ENCODE results near the gene EIF1.

Gene EIF1

DNA sequence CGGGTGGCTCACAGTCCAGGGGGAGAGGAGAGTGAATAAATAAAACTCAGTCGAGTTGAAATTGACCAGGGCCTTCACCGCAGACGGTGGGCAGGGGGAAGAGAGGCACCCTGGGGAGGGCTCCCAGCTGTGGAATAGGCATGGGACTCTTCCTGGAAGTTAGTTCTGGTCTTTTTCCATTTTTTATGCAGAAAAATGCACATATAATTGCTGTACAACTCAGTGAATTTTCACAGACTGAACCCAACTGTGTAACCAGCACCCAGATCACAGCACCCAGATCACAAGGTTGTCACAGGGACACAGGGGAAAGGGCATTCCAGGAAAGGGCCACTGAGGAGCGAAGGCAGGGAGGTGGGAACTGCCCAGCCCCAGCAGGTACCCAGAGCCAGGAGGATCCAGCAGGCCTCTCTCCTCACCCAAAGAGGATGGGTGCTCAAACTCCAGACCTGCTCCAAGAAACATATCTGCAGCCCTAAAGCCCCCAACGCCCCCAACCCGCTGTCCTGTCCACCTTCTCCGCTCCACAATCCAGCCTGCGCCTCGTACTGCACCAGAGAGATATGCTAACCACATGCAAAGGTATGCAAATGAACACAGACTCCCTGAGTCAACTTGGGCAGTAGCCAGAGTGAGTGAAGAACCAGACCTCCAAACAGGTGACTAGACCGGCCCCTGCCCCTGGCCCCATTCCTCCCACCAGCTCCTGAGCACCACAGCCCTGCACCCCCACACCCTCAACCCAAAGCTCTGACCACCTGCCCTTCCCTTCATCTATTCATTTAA, 29.1 kb upstream of the EIF1 start:
- TF ChIP-seq, protein P1, sequence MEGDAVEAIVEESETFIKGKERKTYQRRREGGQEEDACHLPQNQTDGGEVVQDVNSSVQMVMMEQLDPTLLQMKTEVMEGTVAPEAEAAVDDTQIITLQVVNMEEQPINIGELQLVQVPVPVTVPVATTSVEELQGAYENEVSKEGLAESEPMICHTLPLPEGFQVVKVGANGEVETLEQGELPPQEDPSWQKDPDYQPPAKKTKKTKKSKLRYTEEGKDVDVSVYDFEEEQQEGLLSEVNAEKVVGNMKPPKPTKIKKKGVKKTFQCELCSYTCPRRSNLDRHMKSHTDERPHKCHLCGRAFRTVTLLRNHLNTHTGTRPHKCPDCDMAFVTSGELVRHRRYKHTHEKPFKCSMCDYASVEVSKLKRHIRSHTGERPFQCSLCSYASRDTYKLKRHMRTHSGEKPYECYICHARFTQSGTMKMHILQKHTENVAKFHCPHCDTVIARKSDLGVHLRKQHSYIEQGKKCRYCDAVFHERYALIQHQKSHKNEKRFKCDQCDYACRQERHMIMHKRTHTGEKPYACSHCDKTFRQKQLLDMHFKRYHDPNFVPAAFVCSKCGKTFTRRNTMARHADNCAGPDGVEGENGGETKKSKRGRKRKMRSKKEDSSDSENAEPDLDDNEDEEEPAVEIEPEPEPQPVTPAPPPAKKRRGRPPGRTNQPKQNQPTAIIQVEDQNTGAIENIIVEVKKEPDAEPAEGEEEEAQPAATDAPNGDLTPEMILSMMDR (IDR thresholded peaks at IDR 0.05): no peak

DNA sequence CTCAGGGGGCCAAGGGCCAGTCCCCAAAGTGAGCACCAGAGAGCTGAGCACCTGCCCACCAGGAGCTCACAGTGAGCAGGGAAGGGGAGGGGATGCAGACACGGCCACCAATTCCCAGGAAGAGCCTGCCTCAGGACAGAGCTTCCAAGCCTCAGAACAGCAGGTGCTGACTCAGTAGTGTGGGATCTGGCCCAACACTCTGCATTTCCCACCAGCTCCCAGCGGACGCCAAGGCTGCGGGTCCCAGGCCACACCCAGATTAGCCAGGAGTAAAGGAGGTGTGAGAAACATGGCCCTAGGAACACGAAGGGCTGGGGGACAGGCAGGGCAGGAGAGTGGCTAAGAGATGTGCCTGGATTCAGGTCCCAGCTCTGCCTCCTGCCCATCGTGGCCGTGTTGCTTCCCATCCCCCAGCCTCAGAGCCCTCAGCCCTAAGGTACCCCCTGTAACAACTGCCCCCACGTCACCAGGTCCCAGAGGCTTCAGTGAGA, 28.4 kb upstream of the EIF1 start:
- TF ChIP-seq, protein P1 (IDR thresholded peaks at IDR 0.05): no peak

DNA sequence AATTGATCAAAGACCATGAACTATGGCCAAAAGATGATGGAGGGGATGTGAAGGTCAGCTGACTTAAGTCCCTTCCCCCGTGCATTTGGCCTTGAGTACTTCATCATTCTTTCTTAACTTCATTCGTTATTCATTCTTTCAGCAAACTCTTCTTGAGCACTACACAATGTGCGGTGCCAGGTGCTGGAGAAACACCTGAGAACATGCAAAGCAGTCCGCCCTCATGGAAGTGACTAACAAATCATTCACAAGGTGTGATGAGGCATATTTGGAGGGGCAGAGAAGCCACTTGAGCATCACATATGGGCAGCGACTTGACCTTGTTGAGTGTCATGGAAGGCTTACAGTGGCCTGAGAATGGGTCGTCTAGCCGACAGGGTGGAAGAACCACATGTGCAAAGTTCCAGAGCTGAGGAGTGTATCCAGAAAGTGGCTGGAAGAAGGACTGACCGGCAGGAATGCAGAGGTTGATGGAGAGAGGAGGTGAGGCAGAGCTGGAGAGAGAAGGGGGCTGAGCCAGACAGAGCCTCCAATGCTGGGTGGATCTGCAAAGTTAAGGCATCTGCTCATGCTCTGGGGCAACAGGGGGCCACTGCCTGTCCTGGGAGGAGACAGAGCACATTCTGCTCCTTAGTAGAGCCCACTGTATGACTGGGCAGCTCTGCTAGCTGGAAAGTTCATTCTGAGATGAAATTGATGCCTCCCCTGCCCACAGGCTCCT, 25.1 kb upstream of the EIF1 start:
- TF ChIP-seq, protein P1 (IDR thresholded peaks at IDR 0.05): no peak

DNA sequence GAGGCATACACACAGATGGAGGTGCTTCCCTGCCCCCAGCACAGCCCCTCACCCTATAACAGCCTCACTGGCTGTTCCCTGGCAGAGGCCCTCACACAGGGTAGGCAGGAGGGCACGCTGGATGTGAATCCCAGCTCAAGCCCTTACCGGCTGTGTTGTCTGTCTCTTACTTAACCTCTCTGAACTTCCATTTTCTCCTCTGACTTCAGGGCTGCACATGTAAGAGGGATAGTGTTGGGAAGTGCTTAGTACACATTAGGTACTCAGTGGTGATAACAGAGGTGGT, 24.6 kb upstream of the EIF1 start:
- TF ChIP-seq, protein P1 (IDR thresholded peaks at IDR 0.05): no peak

DNA sequence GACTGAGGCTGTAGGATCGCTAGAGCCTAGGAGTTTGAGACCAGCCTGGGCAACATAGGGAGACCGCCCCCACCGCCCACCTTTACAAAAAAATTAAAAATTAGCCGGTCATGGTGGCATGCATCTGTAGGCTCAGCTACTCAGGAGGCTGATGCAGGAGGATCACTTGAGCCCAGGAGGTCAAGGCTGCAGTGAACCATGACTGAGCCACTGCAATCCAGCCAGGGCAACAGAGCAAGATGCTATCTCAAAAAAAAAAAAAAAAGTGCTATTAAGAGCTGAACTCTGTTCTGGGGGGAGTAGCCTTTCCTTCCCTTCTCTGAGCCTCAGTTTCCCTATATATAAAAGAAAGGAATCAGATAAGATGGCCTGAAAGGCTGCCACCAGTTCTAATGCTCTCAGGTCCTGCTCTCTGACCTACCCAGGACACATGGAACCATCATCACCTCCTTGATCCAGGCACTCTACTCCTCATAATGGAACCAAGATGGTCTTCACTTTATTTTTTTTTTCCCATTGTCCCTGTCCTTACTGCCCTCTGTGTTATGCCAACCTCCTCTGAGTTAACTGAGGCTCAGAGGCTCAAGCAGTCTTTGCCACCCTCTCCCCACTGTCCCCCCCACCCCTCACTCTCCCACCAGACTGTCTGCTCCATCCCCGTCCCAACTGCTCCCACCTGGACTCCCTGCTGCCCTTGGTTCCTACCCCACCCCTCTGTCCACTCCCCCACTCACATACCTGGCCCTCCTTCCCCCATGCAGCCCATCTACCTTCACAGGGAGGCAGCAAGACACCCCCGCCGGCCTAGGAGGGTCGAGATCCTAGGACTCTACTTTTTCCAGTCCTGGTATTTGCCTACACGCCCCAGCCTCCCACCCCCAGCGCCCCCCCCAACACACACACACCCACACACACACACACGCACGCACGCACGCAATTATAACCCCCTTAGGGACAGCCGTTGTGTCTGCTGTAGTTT, 23.8 kb upstream of the EIF1 start:
- TF ChIP-seq, protein P1 (IDR thresholded peaks at IDR 0.05): no peak

DNA sequence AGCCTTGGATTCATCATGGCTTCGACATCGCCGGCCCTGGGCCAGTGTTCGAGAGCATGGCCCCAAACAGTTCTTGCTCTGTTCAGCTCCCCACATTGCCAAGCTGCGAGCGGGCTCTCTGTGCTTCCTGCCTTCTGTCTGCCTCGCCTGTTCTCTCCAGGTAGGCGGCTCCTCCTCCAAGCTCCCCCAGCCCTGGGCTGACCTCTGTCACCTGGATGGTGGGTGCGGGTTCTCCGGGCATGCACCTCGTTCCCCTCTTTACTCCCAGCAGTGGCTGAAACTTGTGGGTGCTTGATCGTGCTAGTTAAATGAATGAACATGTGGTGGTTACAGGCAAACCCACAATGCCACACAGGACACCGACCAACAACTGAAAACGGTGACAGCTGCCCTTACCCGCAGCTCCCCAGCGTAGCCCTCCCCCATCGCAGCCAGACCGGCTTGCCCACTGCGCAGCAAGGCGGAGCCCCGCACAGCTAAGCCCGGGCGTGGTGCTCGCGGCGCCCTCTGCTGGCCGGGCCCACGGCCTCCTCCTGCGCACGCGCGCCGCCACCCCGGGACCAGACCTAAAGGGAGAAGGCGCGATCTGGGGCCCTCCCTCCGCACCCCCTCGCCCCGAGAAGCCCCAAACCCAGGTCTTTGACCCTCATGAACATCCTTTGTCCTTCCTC, 23.0 kb upstream of the EIF1 start:
- TF ChIP-seq, protein P1 (IDR thresholded peaks at IDR 0.05): peak; percentile 98

DNA sequence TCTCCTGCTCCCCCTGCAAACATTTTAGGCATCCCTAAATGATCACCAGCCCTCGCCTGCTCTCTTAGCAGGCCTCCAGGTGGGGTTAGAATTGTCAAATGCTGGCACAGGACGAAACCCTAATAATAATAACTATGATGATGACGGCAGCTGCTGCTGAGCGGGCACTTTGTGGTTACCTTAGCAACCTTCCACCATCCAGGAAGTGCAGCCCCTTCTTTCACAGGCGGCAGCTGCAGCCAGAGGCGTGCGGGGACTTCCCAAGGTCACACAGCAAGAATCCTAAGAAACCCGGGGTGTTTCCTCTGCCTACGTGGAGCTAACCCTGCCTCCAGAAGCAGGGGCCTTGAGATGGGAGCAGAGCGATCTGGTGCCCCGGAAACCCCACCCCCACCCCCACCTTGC, 22.4 kb upstream of the EIF1 start:
- TF ChIP-seq, protein P1 (IDR thresholded peaks at IDR 0.05): no peak
